Lung (tissue), 12 donors: Measurements from ENCODE around the gene SFRP5. TPM values are rescaled to one million over a fixed set of nuclear protein-coding genes. Genes with fewer than 3 reads are reported as not detected.

Source experiments
- ATAC-seq: fragments of 200-7000 bp; cut with Tn5 transposase; one replicate; pipeline ENCODE4 v1.9.1; 2020; ENCODE audit warnings: moderate number of reproducible peaks; ENCODE audit not compliant: insufficient read depth, low FRiP score
- DNase-seq, 3 donors: peaks; one replicate each; pipeline ENCODE4 v3.0.0-alpha.2; 2013 to 2017
- H3K27ac ChIP-seq, 2 donors: one replicate each; pipeline ENCODE4 v1.5.1; 2013; ENCODE audit warnings: mild to moderate bottlenecking in 2 of 2, moderate library complexity in 2 of 2, control low read depth in 1 of 2, inconsistent platforms in 1 of 2, low read depth in 1 of 2, low read length in 1 of 2
- H3K27me3 ChIP-seq, 3 donors: one replicate each; pipeline ENCODE4 v1.5.1; 2013; ENCODE audit warnings: low read length in 2 of 3; ENCODE audit not compliant: control insufficient read depth in 3 of 3, insufficient read depth in 3 of 3
- H3K36me3 ChIP-seq, 4 donors: one replicate each; pipeline ENCODE4 v1.5.1; 2013; ENCODE audit warnings: low read length in 4 of 4, mild to moderate bottlenecking in 1 of 4, moderate library complexity in 1 of 4; ENCODE audit not compliant: control insufficient read depth in 4 of 4, insufficient read depth in 4 of 4
- H3K4me1 ChIP-seq, 5 donors: one replicate each; pipeline ENCODE4 v1.5.1; 2013; ENCODE audit warnings: low read length in 5 of 5, mild to moderate bottlenecking in 2 of 5, moderate library complexity in 1 of 5; ENCODE audit not compliant: control insufficient read depth in 5 of 5, insufficient read depth in 5 of 5
- H3K4me3 ChIP-seq: one replicate; pipeline ENCODE4 v1.5.1; 2013; ENCODE audit warnings: mild to moderate bottlenecking, control low read depth, moderate library complexity
- H3K9ac ChIP-seq, 2 donors: one replicate each; pipeline ENCODE4 v1.5.1; 2013; ENCODE audit warnings: low read length in 2 of 2, control low read depth in 1 of 2; ENCODE audit not compliant: insufficient read depth in 1 of 2
- H3K9me3 ChIP-seq, 4 donors: one replicate each; pipeline ENCODE4 v1.5.1; 2013; ENCODE audit warnings: low read length in 3 of 4, mild to moderate bottlenecking in 1 of 4, moderate library complexity in 1 of 4; ENCODE audit not compliant: control insufficient read depth in 4 of 4, insufficient read depth in 3 of 4
- WGBS, 2 donors: extraction: QIAGEN DNeasy Blood & Tissue Kit; methylation state at CpG; one replicate each; pipeline ENCODE4 v1.1.7; 2013; 5-methylcytosine and 5-hydroxymethylcytosine counted together
- polyA plus RNA-seq, 2 donors: library from polyadenylated mRNA; stranded (reverse); fragments of 200-250 nt; gene quantifications; one replicate each; pipeline ENCODE4 v1.2.1, GENCODE V29; 2013
- total RNA-seq, 2 donors: library from RNA; depleted of rRNA in 1 of 2; stranded (reverse); fragments of >200 nt in 1 of 2; gene quantifications; one replicate each; pipeline ENCODE4 v1.2.1, GENCODE V29; 2014 to 2021
- TF ChIP-seq, protein P1 (sequence below): IDR thresholded peaks from 2 replicates; pipeline ENCODE4 v1.5.1; 2012; ENCODE audit warnings: mild to moderate bottlenecking; ENCODE audit errors: control extremely low read depth, extremely low read depth
- donor health status: control.
- donor health status: control.
- donor health status: Bipolar disorder and iron deficiency.
- donor health status: healthy.
- donor health status: DM: yes; HTN: yes; CAD: no.

SFRP5 gene
- total and polyA plus RNA-seq, 4 donors = 0.44 to 12.8 (median 1.7) TPM

DNA sequence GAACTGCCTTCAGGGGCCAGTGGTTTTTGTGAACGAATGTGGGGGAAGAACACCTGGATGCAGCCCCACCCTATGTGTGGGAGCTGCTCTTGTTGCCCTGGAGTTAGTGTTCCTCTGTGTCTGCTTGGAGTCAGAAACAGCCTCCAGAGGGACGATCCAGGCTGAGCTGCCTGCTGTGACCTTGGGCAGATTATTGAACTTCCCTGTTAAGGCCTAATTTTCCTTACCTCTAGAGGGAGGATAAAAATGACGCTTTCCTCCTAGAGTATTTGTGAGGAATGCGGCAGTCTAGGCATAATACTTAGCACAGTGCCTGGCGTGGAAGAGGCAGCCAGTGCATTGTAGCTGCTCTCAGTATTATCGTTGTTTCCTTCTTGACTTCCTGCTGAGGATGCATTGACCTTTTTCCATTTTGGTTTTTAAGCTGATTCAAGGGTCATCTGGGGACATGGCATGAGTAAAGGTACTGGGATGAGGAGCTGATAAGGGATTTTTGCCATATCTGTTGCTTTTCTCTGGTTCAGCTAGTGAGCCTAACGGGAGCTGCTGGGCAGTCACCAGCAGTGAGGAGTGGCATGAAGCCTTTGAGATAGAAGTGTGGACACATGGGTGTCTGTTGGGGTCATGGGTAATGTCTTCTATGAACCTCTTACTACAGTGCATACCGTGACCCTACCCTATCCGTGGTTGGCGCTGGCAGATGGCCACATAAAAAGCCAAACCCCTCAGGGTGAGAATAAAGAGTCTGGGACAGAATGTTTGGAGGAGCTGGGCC lies 28.4 kb downstream of the SFRP5 start:
- no peaks in the 10 kb centered on the region for H3K27me3 ChIP-seq
- TF ChIP-seq, protein P1, sequence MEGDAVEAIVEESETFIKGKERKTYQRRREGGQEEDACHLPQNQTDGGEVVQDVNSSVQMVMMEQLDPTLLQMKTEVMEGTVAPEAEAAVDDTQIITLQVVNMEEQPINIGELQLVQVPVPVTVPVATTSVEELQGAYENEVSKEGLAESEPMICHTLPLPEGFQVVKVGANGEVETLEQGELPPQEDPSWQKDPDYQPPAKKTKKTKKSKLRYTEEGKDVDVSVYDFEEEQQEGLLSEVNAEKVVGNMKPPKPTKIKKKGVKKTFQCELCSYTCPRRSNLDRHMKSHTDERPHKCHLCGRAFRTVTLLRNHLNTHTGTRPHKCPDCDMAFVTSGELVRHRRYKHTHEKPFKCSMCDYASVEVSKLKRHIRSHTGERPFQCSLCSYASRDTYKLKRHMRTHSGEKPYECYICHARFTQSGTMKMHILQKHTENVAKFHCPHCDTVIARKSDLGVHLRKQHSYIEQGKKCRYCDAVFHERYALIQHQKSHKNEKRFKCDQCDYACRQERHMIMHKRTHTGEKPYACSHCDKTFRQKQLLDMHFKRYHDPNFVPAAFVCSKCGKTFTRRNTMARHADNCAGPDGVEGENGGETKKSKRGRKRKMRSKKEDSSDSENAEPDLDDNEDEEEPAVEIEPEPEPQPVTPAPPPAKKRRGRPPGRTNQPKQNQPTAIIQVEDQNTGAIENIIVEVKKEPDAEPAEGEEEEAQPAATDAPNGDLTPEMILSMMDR = no peak
- ATAC-seq = no peak
- no peak overlapping the region for H3K4me3 ChIP-seq
- WGBS, 2 donors = 80 to 89% methylated on average over 10 of the region's 10 CpGs
- no peak for DNase-seq
- H3K36me3 ChIP-seq = peaks cover 9 to 35% (median 31%) of the 10 kb centered on the region in 4 donors
- no peak overlapping the region for H3K27ac ChIP-seq
- H3K4me1 ChIP-seq = peaks cover 0 to 6% (median under 1%) of the 10 kb centered on the region in 5 donors
- H3K9ac ChIP-seq = no peak overlapping the region
- no peaks in the 10 kb centered on the region for H3K9me3 ChIP-seq

DNA sequence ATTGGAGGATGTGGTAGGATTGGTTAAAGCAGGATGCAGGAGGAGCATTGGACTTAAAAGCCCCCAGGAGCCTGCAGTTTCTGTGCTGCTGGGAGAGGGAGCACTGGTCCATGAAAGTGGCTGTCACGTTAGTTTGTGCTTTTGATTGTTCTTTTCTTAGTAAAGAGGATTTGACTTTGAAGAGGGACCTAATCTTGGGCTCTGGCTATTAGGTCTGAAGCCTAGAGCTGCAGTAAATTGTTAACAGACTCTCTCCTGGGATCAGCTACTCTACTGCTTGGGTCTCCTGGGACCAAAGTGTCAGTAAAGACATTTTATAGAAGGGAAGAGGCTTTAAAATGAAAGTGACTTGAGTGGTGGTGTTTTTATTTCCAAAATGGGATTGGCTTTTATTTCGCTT lies 31.2 kb downstream of the SFRP5 start:
- Histone ChIP-seq H3K36me3 (peaks cover 4 to 23% (median 20%) of the 10 kb centered on the region in 4 donors), H3K9ac (no peak overlapping the region), H3K9me3 (peaks cover 0 to 4% (median 0%) of the 10 kb centered on the region in 4 donors), H3K4me1 (peaks cover 3 to 9% (median 7%) of the 10 kb centered on the region in 5 donors), H3K4me3 (no peak overlapping the region), H3K27me3 (no peaks in the 10 kb centered on the region), H3K27ac (no peak overlapping the region)
- TF ChIP-seq, protein P1 = no peak
- WGBS, 2 donors = 94 to 95% methylated on average over 2 of the region's 2 CpGs
- no peak for ATAC-seq
- no peak for DNase-seq

DNA sequence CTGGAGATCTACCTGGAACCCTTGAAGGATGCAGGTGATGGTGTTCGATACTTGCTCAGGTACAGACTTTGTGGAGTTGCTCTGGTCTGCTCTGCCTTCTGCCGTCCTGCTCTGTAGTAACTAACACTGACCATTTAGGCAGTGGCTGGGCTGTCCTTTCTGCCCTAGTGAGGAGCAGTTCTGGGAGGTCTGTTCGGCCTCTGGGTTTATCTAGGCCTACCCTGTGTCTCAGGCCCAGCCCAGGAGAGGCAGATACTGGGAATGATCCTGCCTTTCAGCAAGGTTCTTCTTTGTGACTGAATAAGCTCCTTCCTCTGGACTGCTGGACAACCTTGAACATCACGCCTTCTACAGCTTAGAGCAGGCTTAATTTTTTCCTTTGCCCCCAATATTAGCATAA lies 33.2 kb downstream of the SFRP5 start:
- ATAC-seq = no peak
- Histone ChIP-seq H3K4me1 (peaks cover 3 to 9% (median 7%) of the 10 kb centered on the region in 5 donors), H3K27me3 (no peaks in the 10 kb centered on the region), H3K9me3 (peaks cover 0 to 4% (median 0%) of the 10 kb centered on the region in 4 donors), H3K36me3 (peaks cover 0 to 17% (median 9%) of the 10 kb centered on the region in 4 donors), H3K9ac (no peak overlapping the region), H3K4me3 (no peak overlapping the region), H3K27ac (no peak overlapping the region)
- no peak for DNase-seq
- WGBS, 2 donors = 95% methylated on average over 4 of the region's 4 CpGs
- TF ChIP-seq, protein P1 = no peak
